Measurements from ENCODE around the gene TUFT1.
"Not testable (repeated sequence)": the region's sequence is repeated elsewhere in the genome, so short reads cannot be mapped to it uniquely, and the experiment has no call there.

TUFT1 gene

GRCh38 chr1:151618003-151618402 lies 77.9 kb downstream of the TUFT1 start:
- no peak overlapping the region for H3K4me3 ChIP-seq (ENCODE audit: low read length)
- no peak for TF ChIP-seq ZNF274 (IDR thresholded peaks at IDR 0.05; ENCODE audit: low read depth, low read length)

- no peak overlapping the region for H3K4me3 ChIP-seq (ENCODE audit: low read length)
- no peak for TF ChIP-seq ZNF274 (IDR thresholded peaks at IDR 0.05; ENCODE audit: low read depth, low read length)
Observed at GRCh38 chr1:151618470-151618869, 78.4 kb downstream of the TUFT1 start.

- H3K4me3 ChIP-seq (ENCODE audit: low read length), result not testable (repeated sequence)
Observed at GRCh38 chr1:151618996-151619395, 78.9 kb downstream of the TUFT1 start.

GRCh38 chr1:151619489-151620093 lies 79.5 kb downstream of the TUFT1 start:
- TF ChIP-seq ZNF274 (IDR thresholded peaks at IDR 0.05; ENCODE audit: low read depth, low read length), result no peak
- no peak overlapping the region for H3K4me3 ChIP-seq (ENCODE audit: low read length)

- no peak overlapping the region; the same call in 1 of the 2 replicates for H3K4me3 ChIP-seq (ENCODE audit: low read length)
- TF ChIP-seq ZNF274 (IDR thresholded peaks at IDR 0.05; ENCODE audit: low read depth, low read length), result no peak
Observed at GRCh38 chr1:151620286-151620685, 80.2 kb downstream of the TUFT1 start.

- no peak overlapping the region for H3K4me3 ChIP-seq (ENCODE audit: low read length)
- no peak for TF ChIP-seq ZNF274 (IDR thresholded peaks at IDR 0.05; ENCODE audit: low read depth, low read length)
Observed at GRCh38 chr1:151621351-151621750, 81.2 kb downstream of the TUFT1 start.

GRCh38 chr1:151624783-151625182 lies 84.7 kb downstream of the TUFT1 start:
- no peak for TF ChIP-seq ZNF274 (IDR thresholded peaks at IDR 0.05; ENCODE audit: low read depth, low read length)
- no peak overlapping the region for H3K4me3 ChIP-seq (ENCODE audit: low read length)

GRCh38 chr1:151626740-151627334 lies 86.7 kb downstream of the TUFT1 start:
- no peak for TF ChIP-seq ZNF274 (IDR thresholded peaks at IDR 0.05; ENCODE audit: low read depth, low read length)
- H3K4me3 ChIP-seq (ENCODE audit: low read length), result no peak overlapping the region

- H3K4me3 ChIP-seq (ENCODE audit: low read length), result no peak overlapping the region
- TF ChIP-seq ZNF274 (IDR thresholded peaks at IDR 0.05; ENCODE audit: low read depth, low read length), result no peak
Observed at GRCh38 chr1:151629278-151629677, 89.2 kb downstream of the TUFT1 start.
